Effector CD8-positive, alpha-beta T cell (primary cell): ENCODE measurements around the gene EMP3.
"Not testable (repeated sequence)": the region's sequence is repeated elsewhere in the genome, so short reads cannot be mapped to it uniquely, and the experiment has no call there.

Experiments
- DNase-seq: peaks from one replicate; lab custom pipeline; 2025; lab: John Stamatoyannopoulos, UW

EMP3 gene

GRCh38 chr19:48317708-48317960 lies 7.7 kb upstream of the EMP3 start:
- DNase-seq: not testable (repeated sequence)

DNA sequence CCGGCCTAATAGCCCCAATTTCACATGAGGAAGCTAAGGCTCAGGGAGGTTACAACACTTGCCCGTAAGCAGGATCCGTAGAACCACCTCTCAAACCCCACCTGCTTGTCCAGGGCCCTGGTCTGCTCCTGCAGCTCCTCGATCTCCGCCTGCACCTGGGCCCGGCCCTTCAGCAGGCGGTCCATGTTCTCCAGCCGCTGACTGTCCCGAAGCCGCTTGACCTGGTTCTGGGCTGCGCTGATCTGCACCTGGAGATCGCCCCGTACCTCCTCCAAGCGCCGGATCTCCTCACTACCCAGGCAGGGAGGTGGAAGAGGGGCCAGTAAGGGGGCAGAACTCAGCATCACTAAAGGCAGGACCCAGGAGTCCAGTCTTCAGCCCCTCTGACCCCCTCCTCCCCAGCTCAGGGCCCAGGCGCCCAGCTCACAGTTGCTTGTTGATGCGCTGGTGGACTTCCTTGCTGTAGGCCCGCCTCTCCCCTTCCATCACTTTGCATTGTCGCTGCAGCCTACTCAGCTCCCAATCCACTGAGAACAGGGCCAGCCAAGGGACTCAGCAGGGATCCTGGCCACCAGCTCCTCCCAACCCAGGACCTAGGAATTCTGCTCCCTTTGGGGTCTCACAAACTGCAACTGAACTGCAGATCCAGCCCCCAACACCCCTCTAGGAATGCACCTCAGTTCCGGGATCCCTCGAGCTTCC lies 6.9 kb upstream of the EMP3 start:
- DNase-seq: no peak

DNA sequence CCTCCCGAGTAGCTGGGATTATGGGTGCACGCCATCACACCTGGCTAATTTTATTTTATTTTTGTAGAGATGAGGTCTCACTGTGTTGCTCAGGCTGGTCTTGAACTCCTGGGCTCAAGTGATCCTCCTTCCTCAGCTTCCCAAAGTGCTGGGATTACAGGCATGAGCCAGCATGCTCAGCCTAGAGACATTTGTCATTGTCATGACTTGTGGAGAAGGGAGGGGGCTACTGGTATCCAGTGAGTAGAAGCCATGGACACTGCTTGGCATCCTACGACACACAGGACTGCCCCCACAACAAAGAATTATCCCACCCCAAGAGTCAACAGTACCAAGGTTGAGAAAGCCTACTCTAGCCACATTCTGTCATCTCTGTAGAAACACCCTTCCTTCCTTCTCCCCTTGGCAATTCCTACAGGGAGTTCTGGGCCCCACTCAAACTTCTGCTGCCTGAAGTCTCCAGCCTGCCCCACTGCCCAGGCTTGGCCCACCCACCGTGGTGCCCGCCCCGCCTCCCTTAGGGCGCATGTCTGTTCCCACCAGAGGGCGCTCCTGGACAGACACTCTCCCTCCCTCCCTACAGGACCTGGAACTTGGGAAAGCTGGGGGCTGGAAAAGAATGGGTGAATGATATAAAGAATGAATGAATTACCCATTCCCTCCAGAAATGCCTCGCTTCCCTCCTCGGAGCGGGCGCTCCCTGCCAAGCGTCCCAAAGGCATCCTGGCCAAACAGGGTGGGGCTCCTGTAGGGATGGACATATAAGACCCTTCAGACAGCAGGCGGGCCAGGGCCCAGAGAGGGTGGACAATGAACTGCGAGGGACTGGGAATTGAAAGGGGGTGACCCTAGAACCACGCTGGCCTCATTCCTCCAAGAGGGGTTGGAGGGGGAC lies 5.5 kb upstream of the EMP3 start:
- DNase-seq: peak; percentile 74

DNA sequence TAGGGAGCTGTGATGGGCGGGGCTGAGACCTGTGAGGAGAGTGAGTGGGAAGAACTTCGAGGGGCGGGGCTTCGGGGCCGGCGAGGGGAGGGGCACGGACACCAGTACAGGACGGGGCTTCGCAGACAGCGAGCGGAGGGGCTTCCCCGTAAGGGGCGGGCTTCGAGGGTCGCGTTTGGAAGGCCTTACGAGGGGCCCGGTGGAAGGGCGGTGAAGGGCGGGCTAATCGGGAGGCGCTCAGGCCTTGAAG lies 4.1 kb upstream of the EMP3 start:
- DNase-seq: peak; percentile 94

DNA sequence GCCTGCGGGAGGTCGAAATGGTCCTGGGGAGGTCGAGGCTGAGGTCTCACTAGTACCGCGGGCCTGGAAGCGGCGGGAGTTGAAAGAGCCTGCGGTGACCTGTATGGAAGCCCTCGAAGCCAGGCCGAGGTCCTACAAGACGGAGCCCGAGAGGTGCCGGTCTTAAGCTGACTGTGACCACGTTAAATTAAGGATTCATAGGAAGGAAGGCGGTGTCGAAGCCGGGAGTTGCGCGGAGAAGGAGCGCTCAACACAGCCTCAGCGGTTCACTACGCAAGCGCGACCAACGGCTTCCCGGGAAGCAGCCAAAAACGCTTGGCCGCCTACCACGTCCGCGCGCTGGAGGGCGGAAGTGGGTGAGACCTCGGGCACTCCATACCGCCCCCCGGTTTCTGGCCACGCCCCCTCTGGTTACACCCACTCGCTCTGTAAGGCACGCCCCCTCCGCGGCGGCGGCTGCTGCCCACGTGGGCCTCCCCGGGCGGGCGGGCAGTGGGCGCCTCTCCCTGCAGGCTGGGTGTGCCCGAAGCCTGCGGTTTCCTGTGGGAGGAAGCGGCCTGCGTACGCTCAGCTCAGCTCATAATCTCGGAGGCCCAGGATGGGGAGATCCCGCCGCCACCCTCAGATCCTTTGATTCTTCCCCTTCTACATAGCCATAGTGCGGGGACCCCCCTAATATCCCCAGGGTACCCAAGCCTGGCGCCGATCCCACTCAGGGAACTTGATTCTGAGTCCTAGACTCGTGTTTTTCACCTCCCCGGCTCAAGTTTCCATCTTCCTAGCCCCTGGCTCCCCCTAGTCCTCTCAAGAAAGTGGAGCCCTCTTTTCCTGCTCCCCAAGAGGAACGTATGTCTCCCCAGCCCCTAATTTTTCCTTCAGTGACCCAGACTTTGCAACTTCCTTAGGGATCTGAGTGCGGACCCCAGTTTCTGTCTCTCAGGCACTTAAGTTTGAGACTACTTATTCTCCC lies 3.4 kb upstream of the EMP3 start:
- peak; percentile 97 for DNase-seq

- DNase-seq: no peak
Observed at GRCh38 chr19:48329167-48329891, 4.0 kb downstream of the EMP3 start.

DNA sequence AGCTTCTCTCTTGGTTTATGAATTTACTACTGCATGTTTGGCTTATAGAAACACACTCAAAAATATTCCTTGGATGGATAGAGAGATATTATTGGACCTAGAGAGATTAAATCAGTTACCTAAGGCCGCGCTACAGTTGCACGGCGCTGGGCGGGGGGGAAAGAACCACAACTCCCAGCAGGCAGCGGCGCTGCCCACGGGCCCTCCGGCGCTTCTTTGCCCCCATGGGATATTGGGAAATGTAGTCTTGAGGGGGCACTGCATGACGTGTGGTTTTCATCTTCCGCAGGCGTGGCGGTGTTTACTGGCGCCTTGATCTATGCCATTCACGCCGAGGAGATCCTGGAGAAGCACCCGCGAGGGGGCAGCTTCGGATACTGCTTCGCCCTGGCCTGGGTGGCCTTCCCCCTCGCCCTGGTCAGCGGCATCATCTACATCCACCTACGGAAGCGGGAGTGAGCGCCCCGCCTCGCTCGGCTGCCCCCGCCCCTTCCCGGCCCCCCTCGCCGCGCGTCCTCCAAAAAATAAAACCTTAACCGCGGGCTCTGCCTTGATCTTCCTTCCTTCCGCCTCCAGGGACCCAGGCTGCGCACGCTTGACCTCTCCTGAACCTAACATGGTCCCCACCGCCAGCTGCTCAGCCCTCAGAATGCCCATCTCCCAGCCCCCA lies 4.8 kb downstream of the EMP3 start:
- peak; percentile 76 for DNase-seq

GRCh38 chr19:48332351-48332661 lies 7.0 kb downstream of the EMP3 start:
- DNase-seq: no peak

DNA sequence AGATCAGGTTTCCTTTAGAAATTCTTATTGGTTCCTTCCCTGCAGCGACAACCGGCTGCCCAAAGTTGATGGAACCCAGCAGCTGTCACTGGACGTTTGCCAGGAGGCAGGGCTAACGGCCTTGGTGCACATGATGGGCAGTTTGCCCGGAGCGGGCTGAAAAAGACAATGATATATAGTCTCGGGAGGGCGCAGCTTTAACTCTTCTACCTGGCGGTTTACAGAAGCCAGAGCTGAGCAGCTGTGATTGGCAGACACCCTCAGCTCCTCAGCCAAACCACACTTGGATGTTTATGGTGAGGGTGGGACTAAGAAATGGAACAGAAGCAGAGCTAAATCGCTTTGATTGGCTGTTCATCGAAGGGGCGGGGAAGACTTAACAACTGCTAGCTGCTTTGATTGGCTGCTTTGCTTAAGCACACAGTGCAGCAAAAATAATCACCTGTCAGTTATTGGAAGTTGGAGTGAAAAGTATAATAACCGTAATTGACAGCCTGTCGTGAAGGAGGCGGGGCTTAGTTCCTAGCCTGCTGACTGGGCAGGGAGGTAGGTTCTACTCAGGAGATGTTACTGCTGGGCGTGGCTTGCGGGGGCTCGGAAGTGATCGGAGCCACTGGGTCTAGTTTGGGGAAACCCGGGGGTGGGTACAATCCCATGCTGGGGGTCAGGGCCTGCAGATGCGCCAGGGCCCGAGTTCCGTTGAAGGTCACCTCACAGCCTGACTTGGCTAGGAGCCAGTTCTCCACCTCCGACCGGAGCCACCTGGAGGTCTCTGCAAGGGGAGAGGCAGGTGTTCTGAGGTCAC lies 7.5 kb downstream of the EMP3 start:
- peak; percentile 91 for DNase-seq

GRCh38 chr19:48333467-48334384 lies 8.4 kb downstream of the EMP3 start:
- DNase-seq: peak; percentile 85

DNA sequence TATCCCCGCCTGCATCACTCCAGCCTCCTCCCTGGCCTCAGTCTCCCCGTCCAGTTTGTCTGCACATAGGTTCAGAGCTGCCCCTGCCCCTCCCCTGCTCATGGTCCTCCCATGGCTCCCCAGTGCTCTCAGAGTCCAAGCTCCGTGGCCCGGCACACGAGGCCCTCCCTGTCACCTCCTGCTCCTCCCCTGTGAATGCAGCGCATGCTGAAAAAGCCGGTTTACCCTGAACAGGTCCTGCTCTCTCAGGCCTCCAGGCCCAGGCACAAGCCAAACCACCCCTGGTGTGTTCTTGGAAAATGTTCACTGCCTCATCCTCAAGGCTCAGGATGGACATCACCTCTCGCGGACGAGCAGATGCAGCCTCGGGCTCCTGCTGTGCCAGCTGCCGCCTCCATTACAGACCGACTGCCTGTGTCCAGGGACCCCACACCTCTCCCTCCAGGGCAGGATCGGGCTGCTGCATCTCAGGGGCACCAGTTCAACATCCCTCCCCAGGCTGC lies 13.0 kb downstream of the EMP3 start:
- DNase-seq: no peak

DNA sequence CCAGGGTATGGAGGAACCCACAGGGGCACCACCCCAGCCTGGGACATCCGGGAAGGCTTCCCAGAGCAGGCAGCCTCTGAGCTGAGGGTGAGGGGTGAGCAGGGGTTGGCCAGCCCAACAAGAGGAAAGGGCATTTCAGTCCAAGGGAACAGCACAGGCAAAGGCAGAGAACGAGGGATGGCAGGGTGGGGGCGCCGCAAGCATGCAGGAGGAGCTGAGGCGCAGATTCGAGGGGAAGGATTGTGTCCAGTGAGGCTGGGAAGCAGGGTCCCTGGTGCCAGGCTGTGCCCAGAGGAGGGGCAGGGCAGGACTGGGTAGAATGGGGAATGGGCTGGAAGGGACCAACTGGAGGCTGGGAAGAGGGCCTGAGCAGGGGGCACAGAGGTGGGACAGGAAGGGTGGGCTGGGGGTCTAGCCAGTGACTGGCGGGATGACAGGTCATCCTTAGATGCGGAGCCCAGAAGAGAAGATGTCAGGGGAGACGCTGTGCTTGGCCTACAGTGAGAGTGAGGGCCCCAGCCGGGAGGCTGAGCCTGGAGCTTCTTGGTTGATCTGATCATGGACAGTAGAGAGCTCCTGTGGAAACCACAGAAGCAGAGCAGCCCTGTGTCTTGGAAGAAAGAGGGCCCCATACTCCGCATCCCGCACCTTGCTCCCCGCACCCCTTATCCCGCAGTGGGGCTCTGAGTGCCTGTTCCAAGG lies 13.6 kb downstream of the EMP3 start:
- no peak for DNase-seq

- DNase-seq: no peak
Observed at GRCh38 chr19:48340995-48341394, 15.6 kb downstream of the EMP3 start.

DNA sequence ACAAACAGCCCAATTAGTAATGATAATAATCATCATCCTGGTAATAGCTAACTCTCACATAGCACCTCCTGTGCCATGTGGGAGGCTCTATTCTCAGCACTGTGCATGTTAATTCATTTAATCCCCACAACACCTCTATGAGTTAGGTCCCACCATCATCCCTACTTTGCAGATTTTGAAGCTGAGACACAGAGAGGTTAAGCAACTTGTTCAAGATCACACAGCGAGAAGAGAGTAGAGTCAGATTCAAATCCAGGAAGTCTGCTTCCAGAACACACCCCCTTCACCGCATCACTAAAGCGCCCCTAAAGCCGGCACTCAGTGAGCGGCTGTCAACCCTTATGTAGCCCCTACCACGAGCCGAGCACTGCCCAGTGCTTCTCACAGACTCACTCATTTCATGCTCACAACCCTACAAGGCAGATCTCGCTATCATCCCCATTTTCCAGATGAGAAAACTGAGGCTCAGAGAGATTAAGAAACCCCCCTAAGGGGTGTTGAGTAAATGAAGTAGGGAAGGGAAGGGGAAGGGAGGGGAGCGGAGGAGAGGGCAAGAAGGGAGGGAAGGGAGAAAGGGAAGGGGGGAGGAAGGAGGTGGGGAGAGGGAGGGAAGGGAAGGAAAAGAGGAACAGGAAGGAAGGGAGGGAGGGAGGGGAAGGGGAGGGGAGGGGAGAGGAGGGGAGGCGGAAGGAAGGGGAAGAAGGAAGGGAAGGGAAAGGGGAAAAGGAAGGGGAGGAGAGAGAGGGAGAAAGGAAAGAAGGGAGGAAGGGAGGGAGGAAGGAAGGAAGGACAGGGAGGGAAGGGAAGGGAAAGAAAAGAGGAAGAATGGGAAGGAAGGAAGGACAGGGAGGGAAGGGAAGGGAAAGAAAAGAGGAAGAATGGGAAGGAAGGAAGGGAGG lies 16.4 kb downstream of the EMP3 start:
- DNase-seq: no peak

- no peak for DNase-seq
Observed at GRCh38 chr19:48342414-48342738, 17.0 kb downstream of the EMP3 start.

DNA sequence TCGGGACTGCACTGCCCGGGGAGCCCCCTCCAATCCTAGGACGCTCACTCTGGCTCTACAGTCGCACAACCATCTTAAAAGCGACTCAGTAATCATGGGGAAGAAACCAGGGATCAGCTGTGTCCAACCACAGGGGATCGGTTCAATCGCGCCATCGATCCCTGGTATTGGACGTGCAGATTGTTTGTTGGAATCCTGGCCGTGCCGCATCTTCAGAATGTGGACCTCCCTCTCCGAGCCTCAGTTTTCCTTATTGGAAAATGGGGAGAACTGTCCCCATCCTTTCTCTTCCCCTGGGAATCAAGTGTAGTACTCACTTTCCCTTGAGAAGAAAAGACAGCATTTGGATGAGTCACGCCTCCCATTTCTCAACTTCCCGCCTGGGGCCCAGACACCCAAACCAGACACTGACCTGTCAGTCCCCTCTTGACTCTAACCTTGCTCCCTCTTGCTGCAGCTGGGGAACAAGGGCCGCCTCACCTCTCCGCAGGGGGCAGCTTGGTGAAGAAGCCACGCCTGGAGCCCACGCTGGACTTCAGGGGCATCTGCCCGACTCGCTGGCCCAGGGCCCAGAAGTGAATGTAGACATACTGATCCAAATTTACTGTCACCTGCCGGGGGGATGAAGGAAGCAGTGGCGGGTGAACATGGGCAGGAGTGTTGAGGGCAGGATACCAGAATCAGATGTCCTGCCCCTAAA lies 17.6 kb downstream of the EMP3 start:
- DNase-seq: no peak

DNA sequence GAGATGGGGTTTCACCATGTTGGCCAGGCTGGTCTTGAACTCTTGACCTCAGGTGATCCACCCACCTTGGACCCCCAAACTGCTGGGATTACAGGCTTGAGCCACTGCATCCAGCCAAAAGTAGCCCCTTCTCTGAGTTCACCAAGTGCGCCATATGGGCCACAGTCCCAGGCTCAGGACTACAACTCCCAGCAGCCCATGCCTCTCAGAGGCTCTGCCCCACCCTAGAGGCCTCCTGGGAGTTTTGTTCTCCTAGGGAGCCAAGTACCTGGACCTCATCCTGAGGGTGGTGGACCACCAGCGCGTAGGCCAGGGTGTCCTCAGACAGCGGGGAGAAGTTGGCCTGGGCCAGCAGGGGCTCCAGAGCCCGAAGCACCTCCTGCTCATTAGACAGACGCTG lies 19.5 kb downstream of the EMP3 start:
- DNase-seq: no peak
